GM21576 (cell line): ENCODE data around the gene OR52W1.

Experiments
- ATAC-seq: cut with Tn5 transposase; IDR thresholded peaks from one replicate; pipeline ENCODE4 v1.9.1; 2021; ENCODE audit warnings: mild to moderate bottlenecking, moderate library complexity; ENCODE audit not compliant: unreplicated experiment

Gene OR52W1, protein sequence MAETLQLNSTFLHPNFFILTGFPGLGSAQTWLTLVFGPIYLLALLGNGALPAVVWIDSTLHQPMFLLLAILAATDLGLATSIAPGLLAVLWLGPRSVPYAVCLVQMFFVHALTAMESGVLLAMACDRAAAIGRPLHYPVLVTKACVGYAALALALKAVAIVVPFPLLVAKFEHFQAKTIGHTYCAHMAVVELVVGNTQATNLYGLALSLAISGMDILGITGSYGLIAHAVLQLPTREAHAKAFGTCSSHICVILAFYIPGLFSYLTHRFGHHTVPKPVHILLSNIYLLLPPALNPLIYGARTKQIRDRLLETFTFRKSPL

DNA sequence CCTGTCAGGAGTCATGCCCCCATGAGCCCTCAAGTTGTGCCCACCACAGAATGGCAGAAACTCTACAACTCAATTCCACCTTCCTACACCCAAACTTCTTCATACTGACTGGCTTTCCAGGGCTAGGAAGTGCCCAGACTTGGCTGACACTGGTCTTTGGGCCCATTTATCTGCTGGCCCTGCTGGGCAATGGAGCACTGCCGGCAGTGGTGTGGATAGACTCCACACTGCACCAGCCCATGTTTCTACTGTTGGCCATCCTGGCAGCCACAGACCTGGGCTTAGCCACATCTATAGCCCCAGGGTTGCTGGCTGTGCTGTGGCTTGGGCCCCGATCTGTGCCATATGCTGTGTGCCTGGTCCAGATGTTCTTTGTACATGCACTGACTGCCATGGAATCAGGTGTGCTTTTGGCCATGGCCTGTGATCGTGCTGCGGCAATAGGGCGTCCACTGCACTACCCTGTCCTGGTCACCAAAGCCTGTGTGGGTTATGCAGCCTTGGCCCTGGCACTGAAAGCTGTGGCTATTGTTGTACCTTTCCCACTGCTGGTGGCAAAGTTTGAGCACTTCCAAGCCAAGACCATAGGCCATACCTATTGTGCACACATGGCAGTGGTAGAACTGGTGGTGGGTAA is at the start of gene OR52W1:
Gene OR52W1, plus strand, starts transcription at position 51 of the 637 bp plus-strand sequence. Its CDS starts 0 bp downstream, at position 51.
- ATAC-seq, result no peak

DNA sequence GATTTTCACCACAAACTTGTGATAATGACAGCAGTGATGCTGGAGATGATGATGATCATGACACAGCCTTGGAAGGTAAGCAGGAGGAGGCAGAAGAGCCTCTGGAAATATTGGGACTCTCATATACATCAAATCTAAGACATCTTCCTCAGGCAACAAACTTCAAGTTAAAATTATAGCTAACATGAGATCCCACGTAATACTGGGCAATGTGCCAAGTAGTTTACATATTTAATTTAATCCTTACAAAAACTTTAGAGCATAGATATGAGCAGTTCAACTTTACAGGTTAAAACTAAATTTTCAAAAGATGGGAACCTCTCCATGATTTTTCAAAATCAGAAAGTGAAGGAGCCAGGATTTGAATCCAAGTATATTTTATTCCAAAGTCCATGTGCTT is 47.9 kb upstream of the OR52W1 start:
- no peak for ATAC-seq

DNA sequence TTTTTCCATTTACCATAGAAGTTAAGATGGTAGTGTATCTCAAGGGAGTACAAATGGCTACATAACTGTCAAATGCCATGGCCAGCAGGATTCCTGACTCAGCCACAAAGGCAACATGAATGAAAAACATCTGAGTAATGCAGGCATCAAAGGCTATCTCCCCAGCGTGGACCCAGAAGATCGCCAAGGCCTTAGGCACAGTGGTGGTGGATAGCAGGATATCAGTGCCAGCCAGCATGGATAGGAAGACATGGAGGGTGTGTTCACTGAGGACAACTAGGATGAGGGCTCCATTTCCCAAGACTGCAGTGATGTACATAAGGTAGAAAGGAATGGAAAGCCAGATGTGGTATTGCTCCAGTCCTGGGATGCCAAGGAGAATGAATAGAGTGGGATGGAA is 46.9 kb upstream of the OR52W1 start:
- no peak for ATAC-seq

DNA sequence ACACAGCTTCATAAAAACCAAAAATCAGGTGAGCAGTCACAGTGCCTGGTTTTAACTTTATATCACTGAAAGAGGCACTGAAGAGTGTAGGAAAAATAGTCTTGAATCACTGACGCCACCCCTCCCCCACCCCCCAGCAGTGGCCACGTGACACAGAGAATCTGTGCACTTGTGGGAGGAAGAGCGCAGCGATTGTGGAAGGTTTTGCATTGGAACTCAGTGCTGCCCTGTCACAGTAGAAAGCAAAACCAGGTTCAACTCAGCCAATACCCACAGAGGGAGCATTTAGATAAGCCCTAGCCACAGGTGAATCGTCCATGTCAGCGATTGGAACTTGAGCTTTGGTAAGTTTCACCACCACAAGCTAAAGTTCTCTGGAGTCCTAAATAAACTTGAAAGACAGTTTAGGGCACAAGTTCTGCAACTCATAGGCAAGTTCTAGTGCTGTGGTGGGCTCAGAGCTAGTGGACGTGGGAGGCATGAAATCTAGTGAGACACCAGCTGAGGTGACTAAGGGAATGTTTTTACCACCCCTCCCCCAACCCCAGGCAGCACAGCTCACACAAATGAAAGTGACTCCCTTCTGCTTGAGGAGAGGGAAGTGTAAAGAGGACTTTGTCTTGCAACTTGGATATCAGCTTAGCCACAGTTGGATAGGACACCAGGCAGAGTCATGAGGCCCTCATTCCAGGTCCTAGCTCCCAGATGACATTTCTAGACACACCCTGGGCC is 42.2 kb upstream of the OR52W1 start:
- no peak for ATAC-seq

DNA sequence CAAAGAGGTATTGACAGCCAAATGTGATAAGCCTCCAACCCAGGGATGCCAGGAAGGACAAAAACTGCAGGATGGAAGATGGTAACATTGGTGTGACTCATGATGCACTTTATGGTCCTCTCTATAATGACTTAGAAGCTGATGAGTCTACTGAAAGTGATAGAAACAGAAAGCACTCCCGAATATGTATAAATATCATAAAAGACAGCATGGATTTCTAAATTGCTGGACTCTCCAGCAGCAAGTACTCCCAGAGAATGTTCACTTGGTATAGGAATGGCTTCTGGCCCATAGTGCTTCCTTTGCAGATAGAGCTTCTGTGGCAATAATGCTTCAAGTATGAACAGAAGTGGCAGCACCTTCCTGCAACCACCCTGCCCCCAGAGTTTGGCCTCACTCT is 28.8 kb upstream of the OR52W1 start, which contains the start of gene OR52B2:
Gene OR52B2, minus strand, starts transcription at position 101 of the 400 bp plus-strand sequence. Its CDS starts 0 bp downstream, at position 101.
- ATAC-seq, result no peak

DNA sequence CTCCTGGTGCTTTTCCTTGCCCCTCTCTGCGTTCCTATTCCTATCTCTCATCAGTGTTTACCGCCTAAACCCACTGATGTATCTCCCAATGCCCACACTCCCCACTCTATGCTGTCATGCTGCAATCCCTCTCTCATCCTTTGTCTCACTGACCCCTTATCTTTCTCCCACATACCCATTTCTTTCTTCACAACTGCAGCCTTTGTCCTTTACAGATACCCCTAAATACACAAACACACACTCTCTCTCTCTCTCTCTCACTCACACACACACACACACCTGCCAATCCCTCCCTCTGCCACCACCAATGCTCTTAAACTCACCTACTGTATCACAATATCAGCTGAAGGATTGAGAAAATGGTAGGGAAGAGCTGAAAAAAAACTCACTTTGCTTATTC is 23.6 kb upstream of the OR52W1 start:
- ATAC-seq, result no peak

DNA sequence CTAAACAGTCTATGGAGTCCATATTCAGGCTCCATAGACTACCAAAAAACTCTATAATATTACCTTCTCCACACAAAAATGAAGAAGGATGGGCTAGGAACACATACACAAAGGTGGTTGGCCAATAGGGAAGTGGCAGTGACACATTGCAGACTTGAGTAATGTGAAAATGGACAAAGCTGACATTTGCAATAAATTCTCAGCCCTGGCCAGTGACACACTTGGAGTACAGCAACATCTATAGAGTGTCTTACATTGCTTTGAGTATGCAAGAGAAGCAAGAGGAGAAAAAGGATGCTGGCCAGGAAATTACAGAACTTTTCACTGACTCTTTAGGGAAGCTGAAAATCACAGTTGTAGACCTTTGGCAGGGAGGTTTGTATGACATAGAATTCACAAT is 7.3 kb upstream of the OR52W1 start:
- no peak for ATAC-seq

DNA sequence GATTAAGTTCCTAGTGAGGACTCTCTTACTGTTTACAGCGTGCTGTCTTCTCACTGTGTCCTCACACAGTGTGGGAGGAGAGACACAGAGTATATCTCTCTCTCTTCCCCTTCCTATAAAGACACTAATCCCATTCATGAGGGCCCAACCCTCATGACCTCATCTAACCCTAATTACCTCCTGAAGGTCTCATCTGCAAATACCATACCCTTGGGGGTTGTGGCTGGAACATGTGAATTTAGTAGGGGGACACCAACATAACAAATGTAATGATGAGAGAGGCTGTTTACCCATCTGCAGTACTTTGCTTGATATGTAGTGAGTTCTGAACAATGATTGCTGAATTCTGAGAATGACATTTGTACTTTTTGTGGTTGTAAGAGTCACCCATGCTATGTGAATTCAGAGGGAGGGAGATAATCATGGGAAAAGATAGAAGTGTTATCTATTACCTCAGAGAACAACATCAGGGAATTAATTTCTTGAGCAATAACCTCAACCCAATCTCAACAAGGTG is 4.9 kb upstream of the OR52W1 start:
- no peak for ATAC-seq

DNA sequence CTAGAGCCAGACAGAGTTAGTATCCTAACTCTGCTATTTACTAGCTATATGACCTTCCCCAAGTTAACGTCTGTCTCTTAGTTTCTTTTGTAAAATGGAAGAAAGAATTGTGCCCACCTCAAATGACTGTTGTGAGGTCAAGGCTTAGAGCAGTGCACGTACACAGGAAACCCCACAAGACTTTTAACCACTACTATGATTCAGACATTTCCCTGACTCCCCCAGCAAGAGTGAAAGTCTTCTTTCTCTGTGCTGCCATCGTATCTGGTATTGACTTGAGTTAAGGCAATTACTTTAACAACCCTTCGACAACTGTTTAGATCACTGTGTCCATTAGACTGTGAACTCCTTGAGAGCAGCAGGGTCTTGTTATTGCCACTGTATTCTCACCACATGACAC is 2.6 kb upstream of the OR52W1 start:
- ATAC-seq, result no peak

DNA sequence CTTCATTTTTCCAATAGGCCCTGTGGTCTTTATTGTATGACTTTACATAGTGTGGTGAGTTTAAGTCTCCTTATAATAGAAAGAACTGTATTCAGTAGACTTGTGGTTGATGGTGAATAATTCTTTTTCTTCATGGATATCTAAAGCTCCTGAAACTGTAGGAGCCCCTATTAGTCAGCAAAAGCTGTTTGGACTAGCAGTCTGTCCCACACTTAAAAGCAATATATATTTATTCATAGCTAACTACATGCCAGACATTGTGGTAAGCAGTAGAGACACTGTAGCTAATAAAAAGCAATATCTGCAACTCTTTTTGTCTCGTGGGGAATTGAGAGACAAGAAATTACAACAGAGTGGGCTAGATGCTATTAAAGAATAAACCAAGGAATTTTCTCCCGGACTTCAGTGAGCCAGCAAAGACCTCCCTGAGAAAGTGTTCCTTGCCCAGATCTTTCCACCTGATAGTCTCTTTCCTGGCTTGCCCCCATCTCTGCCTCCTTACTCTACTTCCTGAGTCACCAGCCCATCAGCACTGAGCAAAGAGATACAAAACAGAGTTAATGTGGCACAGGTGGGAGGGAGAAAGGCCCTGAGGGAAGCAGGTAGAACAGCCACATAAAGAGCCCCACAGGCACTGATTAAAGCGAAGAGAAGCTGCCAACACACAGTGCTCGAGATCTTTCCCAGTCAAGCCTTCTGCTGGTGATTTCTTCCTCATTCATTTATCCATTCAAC is 1.4 kb upstream of the OR52W1 start:
- no peak for ATAC-seq

DNA sequence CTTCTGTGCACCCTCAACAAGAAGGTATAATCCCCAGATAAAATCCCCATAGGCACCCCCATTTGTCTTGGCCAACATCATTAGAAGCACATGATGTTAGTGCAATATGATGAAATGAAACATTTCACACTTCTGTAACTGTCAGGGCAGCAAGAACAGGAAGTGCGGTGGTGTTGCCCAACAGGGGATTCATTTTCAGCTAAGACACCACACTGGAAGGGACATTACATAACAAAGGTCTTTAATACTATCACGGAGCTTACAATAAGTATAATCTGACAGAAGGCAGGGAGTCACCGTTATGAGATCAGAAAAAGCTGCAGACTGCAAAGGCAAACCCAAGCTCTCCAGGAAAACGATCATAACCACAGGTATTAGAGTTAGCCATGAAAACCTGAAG is 2.0 kb downstream of the OR52W1 start:
- no peak for ATAC-seq

DNA sequence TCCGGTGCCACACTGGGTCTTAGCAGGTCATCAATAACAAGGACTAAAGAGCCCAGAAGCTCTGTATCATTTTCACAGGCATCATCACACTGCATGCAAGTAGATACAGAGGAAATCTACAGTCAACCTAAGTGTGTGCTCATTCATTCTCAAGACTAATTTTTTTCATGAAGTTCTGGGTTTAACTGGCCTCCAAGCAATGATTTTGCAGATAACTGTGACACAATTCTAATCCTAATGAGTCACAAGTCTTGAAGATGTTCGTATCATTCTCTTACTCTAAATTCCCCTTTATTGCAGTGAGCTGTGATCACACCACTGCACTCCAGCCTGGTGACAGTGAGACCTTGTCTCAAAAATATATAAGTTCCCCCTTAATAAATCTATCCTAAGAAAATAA is 2.5 kb downstream of the OR52W1 start:
- ATAC-seq, result no peak

DNA sequence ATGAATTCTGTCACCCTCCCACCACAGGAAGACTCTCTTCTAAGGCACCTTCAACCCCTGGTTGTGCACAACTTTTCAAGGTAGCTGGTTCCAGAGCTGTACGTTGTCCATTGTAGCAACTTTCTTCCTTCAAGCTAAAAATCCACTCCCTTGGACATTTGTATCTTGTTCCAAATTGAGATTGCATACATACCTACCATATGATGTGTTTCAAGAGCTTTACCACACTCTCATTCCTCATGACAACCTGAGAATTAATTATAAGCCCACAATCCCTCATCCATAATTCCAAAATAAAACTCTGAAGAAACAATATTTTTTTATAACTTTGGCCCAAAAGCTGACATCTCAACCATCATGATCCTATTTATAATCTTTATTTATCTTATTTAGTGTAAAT is 3.0 kb downstream of the OR52W1 start:
- ATAC-seq, result no peak

DNA sequence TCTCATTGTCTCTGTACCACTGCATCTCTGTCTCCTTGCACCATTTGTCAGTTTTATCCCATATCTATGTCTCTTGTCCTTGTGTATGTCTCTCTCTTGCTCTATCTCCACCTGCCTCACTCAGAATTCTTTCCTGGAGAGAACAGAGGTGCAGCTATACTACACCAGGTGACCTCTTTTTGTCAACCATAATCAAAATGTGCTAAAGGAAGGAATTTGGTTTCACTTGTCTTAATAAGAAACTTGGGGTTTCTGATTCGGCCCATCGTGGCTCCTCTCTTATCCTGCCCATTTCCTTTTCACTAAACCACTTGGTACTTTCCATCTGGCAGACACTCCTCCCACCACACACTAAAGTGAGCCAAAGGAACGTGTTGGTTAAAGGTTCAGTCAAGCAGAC is 4.3 kb downstream of the OR52W1 start:
- no peak for ATAC-seq

DNA sequence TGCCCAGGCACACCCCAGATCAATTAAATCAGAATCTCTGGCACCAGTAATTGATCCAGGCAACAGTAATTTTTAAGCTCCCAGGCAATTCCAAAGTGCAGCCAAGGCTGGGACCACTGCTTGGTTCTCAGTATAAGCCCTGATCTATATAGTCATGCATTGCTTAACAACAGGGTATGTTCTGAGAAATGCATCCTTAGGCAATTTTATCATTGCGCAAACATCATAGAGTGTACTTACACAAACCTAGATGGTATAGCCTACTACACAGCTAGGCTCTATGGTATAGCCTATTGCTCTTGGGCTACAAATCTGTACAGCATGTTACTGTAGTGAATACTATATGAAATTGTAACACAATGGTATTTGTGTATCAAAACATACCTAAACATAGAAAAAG is 5.7 kb downstream of the OR52W1 start:
- no peak for ATAC-seq

DNA sequence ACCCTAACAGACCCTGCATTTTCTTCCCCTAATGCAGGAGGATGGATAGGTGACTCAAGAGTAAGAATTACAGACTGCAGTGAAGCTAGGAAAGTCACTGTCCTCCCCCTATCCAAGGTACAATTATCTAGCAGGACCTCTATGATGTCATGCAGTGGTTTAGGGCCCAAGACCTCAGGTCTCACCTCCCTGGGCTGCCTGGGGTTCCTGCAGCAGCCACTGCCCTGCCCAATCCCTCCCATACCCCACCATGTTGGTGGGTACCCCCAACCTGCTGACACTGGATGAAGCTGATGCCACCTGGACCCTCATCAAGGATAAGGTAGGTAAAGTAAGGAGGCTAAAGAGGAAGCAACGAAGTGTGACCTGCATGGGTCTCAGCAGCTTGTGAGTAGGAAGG is 6.3 kb downstream of the OR52W1 start, which contains the start of gene C11orf42:
Gene C11orf42, plus strand, starts transcription at position 192 of the 400 bp plus-strand sequence. Its CDS starts 59 bp downstream, at position 251.
- ATAC-seq, result no peak

DNA sequence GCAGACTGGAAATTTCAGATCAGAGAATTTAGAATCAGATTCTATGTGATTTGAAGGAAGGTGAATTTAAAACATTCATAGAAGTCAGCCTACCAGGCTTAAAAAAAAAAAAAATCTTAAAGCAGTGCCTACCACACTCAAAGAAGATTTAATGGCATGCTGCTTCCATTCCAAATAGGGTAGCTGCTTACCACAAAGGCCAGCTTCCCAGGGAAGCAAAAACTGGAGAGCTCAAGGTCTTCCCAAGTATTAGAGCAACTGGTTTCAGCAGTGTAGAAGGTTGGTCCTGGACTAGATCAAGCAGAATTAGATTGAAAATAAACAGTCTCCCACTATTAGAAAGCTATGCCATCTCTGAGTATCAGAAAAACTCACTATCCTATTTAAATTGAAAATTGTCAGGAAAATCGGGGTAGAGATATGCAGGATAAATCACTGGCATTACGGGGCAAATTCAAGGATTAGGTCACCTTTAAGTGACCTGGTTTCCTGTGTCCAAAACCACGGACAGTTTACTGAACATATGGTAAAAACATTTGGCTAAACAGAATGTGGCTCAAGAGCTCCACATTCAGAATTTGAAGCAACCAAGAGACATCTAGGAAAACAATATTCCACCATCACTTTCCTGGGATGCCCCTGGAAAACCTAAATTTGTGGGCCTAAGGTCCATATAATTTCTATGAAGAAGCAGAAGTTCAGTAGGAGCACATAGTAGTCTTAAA is 7.6 kb downstream of the OR52W1 start:
- no peak for ATAC-seq

DNA sequence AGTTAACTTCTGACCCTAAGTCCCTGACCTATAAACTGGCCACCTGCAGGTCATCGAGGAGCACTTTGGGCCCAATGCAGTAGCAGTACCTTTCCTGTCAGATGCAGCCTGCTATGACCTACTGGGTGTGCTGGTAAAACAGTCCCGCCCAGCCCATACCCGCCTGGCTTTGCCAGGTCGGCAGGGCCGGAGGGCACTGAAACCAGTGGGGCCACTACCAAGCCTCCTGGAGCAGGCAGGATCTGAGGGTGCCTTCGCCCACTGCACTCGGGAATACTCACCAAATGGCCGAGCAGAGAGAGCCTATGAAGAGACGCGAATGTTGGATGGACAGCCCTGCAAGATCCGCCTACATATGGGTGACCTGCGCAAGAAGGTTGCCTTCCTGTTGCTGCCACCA is 10.8 kb downstream of the OR52W1 start:
- ATAC-seq, result no peak

DNA sequence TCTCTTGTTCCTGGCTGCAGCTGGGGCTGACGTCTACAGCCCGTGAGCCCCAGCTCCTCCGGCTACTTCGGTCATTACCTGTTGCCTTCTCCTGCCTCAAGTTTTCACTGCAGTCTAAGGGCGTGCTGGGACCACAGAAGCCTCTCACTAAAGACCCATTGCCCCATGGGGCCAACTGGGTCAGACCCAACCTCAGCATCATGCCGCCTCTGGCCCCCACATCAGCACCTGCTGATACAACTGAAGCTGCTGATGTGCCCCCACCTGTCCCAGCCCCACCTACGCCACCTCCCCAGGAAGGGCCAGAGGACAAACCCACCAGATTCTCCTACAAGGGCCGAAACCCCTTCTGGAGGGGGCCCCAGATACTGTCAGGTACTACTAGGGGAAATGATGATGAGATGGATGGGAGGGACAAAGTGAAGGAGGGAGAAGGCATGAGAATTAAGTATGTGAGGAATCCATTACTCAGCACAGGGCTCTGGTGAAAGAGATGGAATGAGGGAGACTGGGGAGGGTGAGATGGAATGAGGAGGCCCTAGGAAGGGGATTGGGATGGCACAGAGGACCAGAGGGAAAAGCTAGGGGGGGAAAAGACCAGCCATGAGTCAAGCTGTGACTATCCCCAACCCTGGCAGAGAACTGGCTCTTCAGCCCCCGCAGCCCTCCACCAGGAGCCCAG is 11.4 kb downstream of the OR52W1 start:
- no peak for ATAC-seq

DNA sequence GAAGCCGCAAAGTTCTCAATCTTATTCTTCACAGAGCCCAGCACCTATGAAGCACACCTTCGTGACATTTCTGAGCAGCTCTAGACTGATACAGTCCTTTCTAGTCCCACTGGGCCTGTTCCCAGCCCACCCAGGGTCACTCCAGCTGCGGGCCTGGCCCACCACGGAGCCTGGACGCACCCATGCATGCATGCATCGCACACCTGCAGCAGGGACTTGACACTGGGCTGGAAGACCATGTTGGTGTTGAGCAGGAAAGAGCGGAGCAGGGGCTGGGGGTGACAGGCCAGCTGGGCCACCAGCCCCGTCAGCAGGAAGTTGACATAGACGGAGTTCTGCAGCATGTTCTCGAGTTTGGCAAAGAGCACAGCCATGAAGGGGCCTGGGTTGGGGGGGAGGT is 15.5 kb downstream of the OR52W1 start:
- ATAC-seq, result no peak
